T47D (cell line): ENCODE measurements around the gene KIF5B.
A peak's percentile ranks its signal among the peaks of the same experiment; 100 is the strongest.
"Not testable (repeated sequence)": the region's sequence is repeated elsewhere in the genome, so short reads cannot be mapped to it uniquely, and the experiment has no call there.

Experiments used
- DNase-seq, 2 experiments: peaks; one replicate each; pipeline versions ENCODE4 v3.0.0 to v3.0.0-alpha.2; 2011 to 2012; ENCODE audit warnings: low read depth in 1 of 2, low spot score in 1 of 2
- JUND ChIP-seq: IDR thresholded peaks from 2 replicates; pipeline ENCODE4 v1.6.1; 2012; ENCODE audit warnings: low read depth
- in situ Hi-C: cut with HindIII; loops from 2 replicates; pipeline ENCODE4 v1.10.0; 2016; ENCODE audit warnings: low sequenced_read_pairs, low pct_unique_long_range_greater_than_20kb

Gene KIF5B

GRCh38 chr10:32031424-32031823, 24.8 kb downstream of the KIF5B start:
- DNase-seq = no peak
- no peak for TF ChIP-seq JUND
- in situ Hi-C loops = no loop called here

GRCh38 chr10:32028710-32029109, 27.5 kb downstream of the KIF5B start:
- in situ Hi-C loops = no loop called here
- DNase-seq = no peak
- no peak for TF ChIP-seq JUND

- DNase-seq = no peak
- in situ Hi-C loops = no loop called here
- no peak for TF ChIP-seq JUND
Observed at GRCh38 chr10:32023264-32023663, 33.0 kb downstream of the KIF5B start.

GRCh38 chr10:32017044-32017443, 39.2 kb downstream of the KIF5B start:
- TF ChIP-seq JUND = no peak
- in situ Hi-C loops = no loop called here
- DNase-seq = no peak

- no peak for TF ChIP-seq JUND
- no peak for DNase-seq
- in situ Hi-C loops = no loop called here
Observed at GRCh38 chr10:32015386-32015785, 40.8 kb downstream of the KIF5B start.

GRCh38 chr10:32007026-32007425, 49.2 kb downstream of the KIF5B start:
- in situ Hi-C loops = no loop called here
- DNase-seq = no peak

GRCh38 chr10:32005050-32005449, 51.2 kb downstream of the KIF5B start:
- TF ChIP-seq JUND = no peak
- peak in 1 of 2 experiments; percentile 76 for DNase-seq
- in situ Hi-C loops = no loop called here

More at GRCh38 chr10:32007026-32007425, 49.2 kb downstream of the KIF5B start:
- TF ChIP-seq JUND = no peak

- peak in 1 of 2 experiments; percentile 10 for DNase-seq
- TF ChIP-seq JUND = no peak
- in situ Hi-C loops = no loop called here
Observed at GRCh38 chr10:32004161-32004591, 52.0 kb downstream of the KIF5B start.

- no peak for TF ChIP-seq JUND
- no peak for DNase-seq
- in situ Hi-C loops = no loop called here
Observed at GRCh38 chr10:32002531-32002930, 53.7 kb downstream of the KIF5B start.

- no peak for DNase-seq
- in situ Hi-C loops = no loop called here
Observed at GRCh38 chr10:32000937-32001336, 55.3 kb downstream of the KIF5B start.

GRCh38 chr10:31999836-32000235, 56.4 kb downstream of the KIF5B start:
- TF ChIP-seq JUND = no peak
- DNase-seq = no peak
- in situ Hi-C loops = no loop called here

More at GRCh38 chr10:32000937-32001336, 55.3 kb downstream of the KIF5B start:
- TF ChIP-seq JUND = no peak

GRCh38 chr10:31999070-31999660, 57.1 kb downstream of the KIF5B start:
- DNase-seq = no peak
- in situ Hi-C loops = no loop called here
- TF ChIP-seq JUND = no peak

GRCh38 chr10:31994926-31995325, 61.3 kb downstream of the KIF5B start:
- no peak for DNase-seq
- in situ Hi-C loops = no loop called here
- TF ChIP-seq JUND = no peak

- TF ChIP-seq JUND = no peak
- DNase-seq = no peak
- in situ Hi-C loops = no loop called here
Observed at GRCh38 chr10:31990937-31991336, 65.3 kb downstream of the KIF5B start.

GRCh38 chr10:31987786-31988185, 68.4 kb downstream of the KIF5B start:
- in situ Hi-C loops, DNase-seq: not testable (repeated sequence)
